WTC11 (cell line): ENCODE measurements around the gene HPCAL1. TPM values are rescaled to one million over a fixed set of nuclear protein-coding genes. Genes with fewer than 3 reads are reported as not detected.

ENCODE experiments used
- ATAC-seq: fragments of 200-7000 bp; cut with Tn5 transposase; 2 replicates; pipeline ENCODE4 v1.10.0; 2021; ENCODE audit warnings: mild to moderate bottlenecking, moderate library complexity
- CTCF ChIA-PET: fragments of 300-600 bp; sonication (Branson Sonifier 250); formaldehyde crosslinking; loops from one replicate; lab custom pipeline; 2021; ENCODE audit warnings: antibody characterized with exemption; lab: Charles Lee
- POLR2A ChIA-PET: fragments of 350-600 bp; sonication (Branson Sonifier 250); formaldehyde crosslinking; loops from one replicate; lab custom pipeline; 2021; ENCODE audit warnings: antibody characterized with exemption; lab: Charles Lee
- DNase-seq: peaks from one replicate; pipeline ENCODE4 v3.0.0; 2021; ENCODE audit warnings: low spot score
- H3K27ac Mint-ChIP-seq: 2 replicates; pipeline ENCODE4 v1.8.0; 2021; ENCODE audit warnings: mixed read lengths
- H3K27me3 Mint-ChIP-seq: 2 replicates; pipeline ENCODE4 v1.8.0; 2021; ENCODE audit warnings: low read depth, mild to moderate bottlenecking, moderate library complexity, mixed read lengths
- H3K36me3 Mint-ChIP-seq: 2 replicates; pipeline ENCODE4 v1.8.0; 2021; ENCODE audit warnings: mixed read lengths
- H3K4me1 Mint-ChIP-seq: 2 replicates; pipeline ENCODE4 v1.8.0; 2022; ENCODE audit warnings: mixed read lengths
- H3K4me3 Mint-ChIP-seq: 2 replicates; pipeline ENCODE4 v1.8.0; 2021; ENCODE audit warnings: mild to moderate bottlenecking, moderate library complexity, mixed read lengths
- H3K9me3 Mint-ChIP-seq: 2 replicates; pipeline ENCODE4 v1.8.0; 2021; ENCODE audit warnings: mixed read lengths
- ARID4B ChIP-seq: sonication (generic); formaldehyde crosslinking; IDR thresholded peaks from 2 replicates; pipeline ENCODE4 v1.8.0; 2023; ENCODE audit warnings: missing genetic modification reagents, mild to moderate bottlenecking, borderline replicate concordance
- ATF1 ChIP-seq: sonication (generic); formaldehyde crosslinking; IDR thresholded peaks from 2 replicates; pipeline ENCODE4 v1.8.1; 2023; ENCODE audit warnings: mild to moderate bottlenecking, moderate library complexity, missing genetic modification reagents
- ATF3 ChIP-seq: sonication (generic); formaldehyde crosslinking; conservative IDR thresholded peaks from 2 replicates; pipeline ENCODE4 v1.8.1; 2022; ENCODE audit warnings: mild to moderate bottlenecking, missing genetic modification reagents
- CREM ChIP-seq: sonication (generic); formaldehyde crosslinking; IDR thresholded peaks from 2 replicates; pipeline ENCODE4 v1.8.1; 2022; ENCODE audit warnings: mild to moderate bottlenecking, missing genetic modification reagents, moderate library complexity
- E2F4 ChIP-seq: sonication (generic); formaldehyde crosslinking; IDR thresholded peaks from 2 replicates; pipeline ENCODE4 v1.8.1; 2022; ENCODE audit warnings: low read depth, mild to moderate bottlenecking, moderate library complexity, missing genetic modification reagents, borderline replicate concordance
- EMX1 ChIP-seq: fragments of 250-450 bp; sonication (Bioruptor Pico); IDR thresholded peaks from 2 replicates; pipeline ENCODE4 v1.8.0; 2021; ENCODE audit warnings: mild to moderate bottlenecking
- IRF1 ChIP-seq: sonication (generic); formaldehyde crosslinking; IDR thresholded peaks from 2 replicates; pipeline ENCODE4 v1.8.0; 2023; ENCODE audit warnings: missing genetic modification reagents
- IRF2 ChIP-seq: sonication (generic); formaldehyde crosslinking; IDR thresholded peaks from 2 replicates; pipeline ENCODE4 v1.8.0; 2022; ENCODE audit warnings: low read depth, missing genetic modification reagents, borderline replicate concordance
- RORB ChIP-seq: fragments of 250-450 bp; sonication (Bioruptor Pico); IDR thresholded peaks from 2 replicates; pipeline ENCODE4 v1.9.0; 2021; ENCODE audit warnings: mild to moderate bottlenecking
- STAT6 ChIP-seq: sonication (generic); formaldehyde crosslinking; conservative IDR thresholded peaks from 2 replicates; pipeline ENCODE4 v1.8.1; 2023; ENCODE audit warnings: mild to moderate bottlenecking, low read depth, missing genetic modification reagents, moderate library complexity
- ZMAT4 ChIP-seq: fragments of 250-450 bp; sonication (Bioruptor Pico); IDR thresholded peaks from 2 replicates; pipeline ENCODE4 v1.9.0; 2021; ENCODE audit warnings: mild to moderate bottlenecking
- ZNF263 ChIP-seq: sonication (generic); formaldehyde crosslinking; IDR thresholded peaks from 2 replicates; pipeline ENCODE4 v1.8.1; 2022; ENCODE audit warnings: low read depth, mild to moderate bottlenecking, moderate library complexity, missing genetic modification reagents
- ZNF317 ChIP-seq: sonication (generic); formaldehyde crosslinking; IDR thresholded peaks from 2 replicates; pipeline ENCODE4 v1.8.1; 2023; ENCODE audit warnings: low read depth, mild to moderate bottlenecking, moderate library complexity, missing genetic modification reagents, borderline replicate concordance
- ZSCAN18 ChIP-seq: fragments of 250-450 bp; sonication (Bioruptor Pico); IDR thresholded peaks from 2 replicates; pipeline ENCODE4 v2.1.2; 2022; ENCODE audit warnings: mild to moderate bottlenecking, moderate library complexity
- total RNA-seq: library from RNA; stranded (reverse); gene quantifications from 3 replicates; pipeline ENCODE4 v1.2.3, GENCODE V29; 2021

HPCAL1 gene
- total RNA-seq, 1 experiment from 2014 or later, result 11.8 TPM

- ATAC-seq, result no peak
- no peak for TF ChIP-seq IRF1 (CRISPR knock-in tag)
- no peak for TF ChIP-seq ATF1 (CRISPR knock-in tag)
- peak overlapping the region; percentile 78 for H3K27ac Mint-ChIP-seq
- no peak overlapping the region for H3K4me3 Mint-ChIP-seq
- peaks cover 9% of the 10 kb centered on the region for H3K9me3 Mint-ChIP-seq
- H3K27me3 Mint-ChIP-seq, result no peaks in the 10 kb centered on the region
- H3K4me1 Mint-ChIP-seq, result peaks cover 63% of the 10 kb centered on the region
- peaks cover 8% of the 10 kb centered on the region; the same call in 1 of the 2 replicates for H3K36me3 Mint-ChIP-seq
- POLR2A ChIA-PET, result no interaction called here
- CTCF ChIA-PET, result interaction anchor here (0.7 to 1.4 kb wide), 6 partner anchors 20 to 73 kb away, joined by 3 to 7 read pairs (median 3); no protein-coding TSS in a partner anchor
- DNase-seq, result no peak
Observed at GRCh38 chr2:10325278-10326145, 22.8 kb downstream of the HPCAL1 start.

- TF ChIP-seq EMX1 (CRISPR knock-in tag), result no peak
- no peak for TF ChIP-seq ATF3
- TF ChIP-seq RORB (CRISPR knock-in tag), result no peak
- no peak for TF ChIP-seq STAT6 (CRISPR knock-in tag)
- TF ChIP-seq, all 79 proteins: peak for 0
- peak overlapping the region; percentile 78 for H3K27ac Mint-ChIP-seq
- peaks cover 9% of the 10 kb centered on the region for H3K9me3 Mint-ChIP-seq
- ChIA-PET CTCF (interaction anchor here (0.5 to 4.5 kb wide), 6 partner anchors 20 to 109 kb away, joined by 3 to 31 read pairs (median 4); no protein-coding TSS in a partner anchor), POLR2A (no interaction called here)
- H3K36me3 Mint-ChIP-seq, result peaks cover 8% of the 10 kb centered on the region; the same call in 1 of the 2 replicates
- ATAC-seq (no peak), DNase-seq (no peak)
- H3K4me1 Mint-ChIP-seq, result peaks cover 69% of the 10 kb centered on the region
- no peak overlapping the region for H3K4me3 Mint-ChIP-seq
- H3K27me3 Mint-ChIP-seq, result no peaks in the 10 kb centered on the region
Observed at GRCh38 chr2:10326151-10326616, 23.5 kb downstream of the HPCAL1 start.

GRCh38 chr2:10326707-10327594, 24.2 kb downstream of the HPCAL1 start:
- ATAC-seq, result no peak
- peaks cover 9% of the 10 kb centered on the region for H3K9me3 Mint-ChIP-seq
- no peak overlapping the region for H3K4me3 Mint-ChIP-seq
- H3K27ac Mint-ChIP-seq, result no peak overlapping the region
- CTCF ChIA-PET, result interaction anchor here (0.5 to 4.5 kb wide), 6 partner anchors 21 to 108 kb away, joined by 3 to 31 read pairs (median 4); no protein-coding TSS in a partner anchor
- no peaks in the 10 kb centered on the region for H3K27me3 Mint-ChIP-seq
- H3K36me3 Mint-ChIP-seq, result peaks cover 8% of the 10 kb centered on the region; the same call in 1 of the 2 replicates
- peaks cover 77% of the 10 kb centered on the region for H3K4me1 Mint-ChIP-seq
- POLR2A ChIA-PET, result no interaction called here
- DNase-seq, result no peak
- TF ChIP-seq CREM (CRISPR knock-in tag), result no peak
- TF ChIP-seq IRF2, result no peak
- TF ChIP-seq EMX1 (CRISPR knock-in tag), result no peak
- TF ChIP-seq ARID4B (CRISPR knock-in tag), result no peak
- no peak for TF ChIP-seq ZNF263 (CRISPR knock-in tag)
- TF ChIP-seq ZMAT4, result no peak
- TF ChIP-seq IRF1 (CRISPR knock-in tag), result no peak
- no peak for TF ChIP-seq ZSCAN18
- no peak for TF ChIP-seq ZNF317
- TF ChIP-seq E2F4, result no peak
